ENCODE results near the gene LMAN1. TPM values are rescaled to one million over a fixed set of nuclear protein-coding genes. Genes with fewer than 3 reads are reported as not detected.

The LMAN1 gene
- total RNA-seq, 2 experiments from 2014 or later, result 33.0 to 46.4 TPM

DNA sequence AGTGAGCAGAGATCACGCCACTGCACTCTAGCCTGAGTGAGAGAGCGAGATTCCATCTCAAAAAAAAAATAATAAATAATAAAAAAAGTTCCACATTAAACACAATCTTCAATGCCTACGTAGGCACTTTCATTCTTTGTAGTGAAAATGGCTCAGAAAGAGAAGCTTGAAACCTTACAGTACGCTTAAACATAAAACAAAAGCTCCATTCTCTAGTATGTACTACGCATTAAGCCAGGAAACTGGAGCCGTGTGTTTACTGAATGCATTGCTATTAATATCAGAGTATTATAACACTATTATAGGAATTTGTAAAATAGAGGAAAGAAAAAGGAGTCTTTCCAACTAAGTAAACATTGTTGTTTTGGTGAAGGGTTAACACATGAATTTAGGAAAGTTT lies 41.3 kb upstream of the LMAN1 start:
- H4K20me1 ChIP-seq (ENCODE audit: insufficient read depth, low read length), result no peaks in the 10 kb centered on the region
- H3K9me2 ChIP-seq (ENCODE audit: insufficient read depth, low read length), result no peaks in the 10 kb centered on the region
- H3K4me2 ChIP-seq (ENCODE audit: low read length), result no peak overlapping the region
- H2AFZ ChIP-seq (ENCODE audit: low read length), result no peak overlapping the region
- no peak overlapping the region for H3K4me3 ChIP-seq (ENCODE audit: low read depth, low read length, poor library complexity, severe bottlenecking)
- no peaks in the 10 kb centered on the region for H3K36me3 ChIP-seq (ENCODE audit: insufficient read depth, low read length)
- H3K4me1 ChIP-seq (ENCODE audit: insufficient read depth, low read length, poor library complexity, severe bottlenecking), result no peaks in the 10 kb centered on the region
- H3K27ac ChIP-seq (ENCODE audit: low read depth, low read length, poor library complexity, severe bottlenecking), result no peak overlapping the region
- intact Hi-C loops (cut with micrococcal nuclease; ENCODE audit: unreplicated experiment), result no loop called here
- BruUV-seq (replicated peaks), result no TSS peak
- CTCF ChIA-PET (ENCODE audit: unreplicated experiment), result no interaction called here
- no peaks in the 10 kb centered on the region for H3K79me2 ChIP-seq (ENCODE audit: insufficient read depth, low read depth, low read length)
- H3K9me3 ChIP-seq (ENCODE audit: low read length), result no peaks in the 10 kb centered on the region
- TF ChIP-seq EZH2phosphoT487 (IDR thresholded peaks at IDR 0.05; ENCODE audit: borderline replicate concordance, low read depth, low read length), result no peak
- no peak for TF ChIP-seq CTCF (conservative IDR thresholded peaks at IDR 0.05; ENCODE audit: low read length)
- no peak for DNase-seq (ENCODE audit: low spot score)
- POLR2A ChIA-PET, result no interaction called here

DNA sequence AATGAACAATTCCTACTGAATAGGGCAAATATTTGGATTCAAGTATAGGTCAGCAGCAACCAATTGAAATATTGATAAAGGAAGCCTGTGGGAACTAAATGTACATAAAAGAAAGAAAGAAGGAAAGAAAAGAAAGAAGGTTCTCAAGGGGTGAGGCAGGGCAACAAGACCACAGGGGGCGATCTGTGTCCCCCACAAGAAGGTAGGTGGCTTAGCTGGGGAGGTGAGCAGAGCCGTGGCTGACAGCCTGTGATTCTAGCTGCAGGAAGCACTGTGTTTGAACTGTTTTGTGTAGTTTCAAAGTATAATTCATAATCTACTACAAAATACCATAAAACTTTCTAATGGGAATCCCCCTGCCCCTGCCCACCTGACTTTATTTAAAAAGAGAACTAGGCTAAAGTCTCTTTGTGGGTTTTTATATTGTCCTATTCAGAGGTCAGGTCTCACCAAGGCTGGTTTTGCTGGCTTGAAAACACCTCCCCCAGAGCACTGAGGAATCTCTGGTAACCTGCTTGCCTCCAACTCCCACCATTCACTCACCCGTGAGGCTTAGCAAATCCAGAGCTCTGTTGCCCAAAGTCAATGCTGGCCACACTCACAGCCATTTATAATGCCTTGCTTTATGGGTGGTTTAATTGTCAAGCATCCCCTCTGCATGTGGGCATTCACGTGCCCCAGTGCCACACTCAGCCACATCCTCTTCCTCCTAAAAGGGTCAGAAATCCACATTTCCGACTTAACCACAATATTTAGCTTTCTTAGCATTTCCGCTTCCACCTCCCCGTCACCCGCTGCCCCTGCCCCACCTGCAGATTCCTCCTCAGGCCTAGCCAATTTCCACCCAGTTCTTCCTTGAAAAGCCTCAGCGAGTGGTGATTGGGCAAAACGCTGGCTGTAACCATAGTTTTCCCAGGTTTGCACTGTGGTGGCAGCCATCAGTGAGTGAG lies 36.4 kb upstream of the LMAN1 start:
- H2AFZ ChIP-seq (ENCODE audit: low read length), result no peak overlapping the region
- no peaks in the 10 kb centered on the region for H3K9me3 ChIP-seq (ENCODE audit: low read length)
- H4K20me1 ChIP-seq (ENCODE audit: insufficient read depth, low read length), result no peaks in the 10 kb centered on the region
- no peaks in the 10 kb centered on the region for H3K9me2 ChIP-seq (ENCODE audit: insufficient read depth, low read length)
- no peak overlapping the region for H3K27ac ChIP-seq (ENCODE audit: low read depth, low read length, poor library complexity, severe bottlenecking)
- no peaks in the 10 kb centered on the region for H3K4me1 ChIP-seq (ENCODE audit: insufficient read depth, low read length, poor library complexity, severe bottlenecking)
- BruUV-seq (replicated peaks), result no TSS peak
- TF ChIP-seq CTCF (conservative IDR thresholded peaks at IDR 0.05; ENCODE audit: low read length) (no peak), EZH2phosphoT487 (IDR thresholded peaks at IDR 0.05; ENCODE audit: borderline replicate concordance, low read depth, low read length) (no peak)
- H3K79me2 ChIP-seq (ENCODE audit: insufficient read depth, low read depth, low read length), result no peaks in the 10 kb centered on the region
- no peak for DNase-seq (ENCODE audit: low spot score)
- no peak overlapping the region for H3K4me2 ChIP-seq (ENCODE audit: low read length)
- CTCF ChIA-PET (ENCODE audit: unreplicated experiment), result no interaction called here
- POLR2A ChIA-PET, result no interaction called here
- H3K4me3 ChIP-seq (ENCODE audit: low read depth, low read length, poor library complexity, severe bottlenecking), result no peak overlapping the region
- no peaks in the 10 kb centered on the region for H3K36me3 ChIP-seq (ENCODE audit: insufficient read depth, low read length)
- intact Hi-C loops (cut with micrococcal nuclease; ENCODE audit: unreplicated experiment), result no loop called here

GRCh38 chr18:59393381-59393780 lies 34.3 kb upstream of the LMAN1 start:
- ChIA-PET POLR2A (no interaction called here), CTCF (ENCODE audit: unreplicated experiment) (no interaction called here)
- no peak overlapping the region for H2AFZ ChIP-seq (ENCODE audit: low read length)
- no peaks in the 10 kb centered on the region for H3K79me2 ChIP-seq (ENCODE audit: insufficient read depth, low read depth, low read length)
- no peaks in the 10 kb centered on the region for H3K4me1 ChIP-seq (ENCODE audit: insufficient read depth, low read length, poor library complexity, severe bottlenecking)
- no peaks in the 10 kb centered on the region for H3K9me3 ChIP-seq (ENCODE audit: low read length)
- intact Hi-C loops (cut with micrococcal nuclease; ENCODE audit: unreplicated experiment), result no loop called here
- no peaks in the 10 kb centered on the region for H3K9me2 ChIP-seq (ENCODE audit: insufficient read depth, low read length)
- TF ChIP-seq CTCF (conservative IDR thresholded peaks at IDR 0.05; ENCODE audit: low read length) (no peak), EZH2phosphoT487 (IDR thresholded peaks at IDR 0.05; ENCODE audit: borderline replicate concordance, low read depth, low read length) (no peak)
- H3K4me3 ChIP-seq (ENCODE audit: low read depth, low read length, poor library complexity, severe bottlenecking), result no peak overlapping the region
- no TSS peak for BruUV-seq (replicated peaks)
- H4K20me1 ChIP-seq (ENCODE audit: insufficient read depth, low read length), result no peaks in the 10 kb centered on the region
- H3K4me2 ChIP-seq (ENCODE audit: low read length), result no peak overlapping the region
- DNase-seq (ENCODE audit: low spot score), result no peak
- no peak overlapping the region for H3K27ac ChIP-seq (ENCODE audit: low read depth, low read length, poor library complexity, severe bottlenecking)
- no peaks in the 10 kb centered on the region for H3K36me3 ChIP-seq (ENCODE audit: insufficient read depth, low read length)

Measured in OCI-LY7 (cell line).